H1 (cell line): Measurements from ENCODE around the gene ZSCAN20. TPM values are rescaled to one million over a fixed set of nuclear protein-coding genes. Genes with fewer than 3 reads are reported as not detected.

ENCODE experiments used
- BCL11A ChIP-seq, 2 experiments: IDR thresholded peaks; one replicate each; pipeline ENCODE4 v1.6.1; 2011; ENCODE audit warnings: low read depth in 2 of 2, low read length in 2 of 2, mild to moderate bottlenecking in 2 of 2
- CBX5 ChIP-seq: fragments of 300-800, 300-1000 bp; sonication (generic); IDR thresholded peaks from 2 replicates; pipeline ENCODE4 v1.7.1; 2016; ENCODE audit warnings: antibody characterized with exemption, low read length, low read depth
- CBX8 ChIP-seq: fragments of 300-800, 300-1000 bp; sonication (generic); IDR thresholded peaks from 2 replicates; pipeline ENCODE4 v1.7.1; 2016; ENCODE audit warnings: low read depth, low read length, borderline replicate concordance
- CHD7 ChIP-seq: fragments of 300-600 bp; sonication (generic); IDR thresholded peaks from 2 replicates; pipeline ENCODE4 v1.7.1; 2012; ENCODE audit warnings: low read length, moderate library complexity, mild to moderate bottlenecking, inconsistent platforms; ENCODE audit not compliant: insufficient replicate concordance
- CREB1 ChIP-seq: IDR thresholded peaks from 2 replicates; pipeline ENCODE4 v1.6.1; 2012; ENCODE audit warnings: inconsistent platforms
- CTBP2 ChIP-seq: IDR thresholded peaks from 2 replicates; pipeline ENCODE4 v1.7.0; 2011; ENCODE audit warnings: borderline replicate concordance, mild to moderate bottlenecking, moderate library complexity, mixed read lengths, low read length; ENCODE audit not compliant: insufficient read depth, insufficient read length
- EZH2 ChIP-seq: fragments of 200-600 bp; sonication (generic); IDR thresholded peaks from 2 replicates; pipeline ENCODE4 v1.7.1; 2012; ENCODE audit warnings: low read depth, mild to moderate bottlenecking, moderate library complexity, low read length, inconsistent platforms; ENCODE audit not compliant: severe bottlenecking
- POLR2AphosphoS5 ChIP-seq: IDR thresholded peaks from 2 replicates; pipeline ENCODE4 v1.6.1; 2011; ENCODE audit warnings: low read depth, low read length
- RFX5 ChIP-seq: IDR thresholded peaks from 2 replicates; pipeline ENCODE4 v1.6.1; 2011; ENCODE audit warnings: low read depth, low read length, improper control_type of control experiment, borderline replicate concordance
- SP1 ChIP-seq: IDR thresholded peaks from 2 replicates; pipeline ENCODE4 v1.6.1; 2011; ENCODE audit warnings: low read depth, low read length
- TBP ChIP-seq: IDR thresholded peaks from 2 replicates; pipeline ENCODE4 v1.6.1; 2011; ENCODE audit warnings: low read depth, low read length, improper control_type of control experiment
- TCF12 ChIP-seq: IDR thresholded peaks from 2 replicates; pipeline ENCODE4 v1.6.1; 2011; ENCODE audit warnings: low read depth, mild to moderate bottlenecking, low read length
- YY1 ChIP-seq: IDR thresholded peaks from 2 replicates; pipeline ENCODE4 v1.6.1; 2011; ENCODE audit warnings: low read depth, mild to moderate bottlenecking, low read length
- polyA plus RNA-seq, 7 experiments: library from polyadenylated mRNA; depleted of rRNA in 3 of 7; stranded (reverse) in 5 of 7; unstranded in 2 of 7; fragments of >200 nt in 5 of 7; fragments of 200-250 nt in 2 of 7; gene quantifications; 1 replicate in 5 of 7; 2 replicates in 1 of 7; 4 replicates in 1 of 7; pipeline versions ENCODE4 v1.2.1 to v1.2.3, GENCODE V29; 2011 to 2013; ENCODE audit warnings: missing spikeins in 2 of 7, mixed read lengths in 2 of 7
- total RNA-seq: library from RNA; stranded (reverse); fragmentation: NEBNext Ultra II Directional; extraction: Animal tissue kit (Norgen Biotek cat#: 25700); gene quantifications from 2 replicates; pipeline ENCODE4 v1.2.1, GENCODE V29; 2021

ZSCAN20 gene
- total and polyA plus RNA-seq, 2 of the 8 experiments (the other 6 are each of a cell fraction or from before 2014, with no cell fraction given): 0.70 to 3.4 TPM

DNA sequence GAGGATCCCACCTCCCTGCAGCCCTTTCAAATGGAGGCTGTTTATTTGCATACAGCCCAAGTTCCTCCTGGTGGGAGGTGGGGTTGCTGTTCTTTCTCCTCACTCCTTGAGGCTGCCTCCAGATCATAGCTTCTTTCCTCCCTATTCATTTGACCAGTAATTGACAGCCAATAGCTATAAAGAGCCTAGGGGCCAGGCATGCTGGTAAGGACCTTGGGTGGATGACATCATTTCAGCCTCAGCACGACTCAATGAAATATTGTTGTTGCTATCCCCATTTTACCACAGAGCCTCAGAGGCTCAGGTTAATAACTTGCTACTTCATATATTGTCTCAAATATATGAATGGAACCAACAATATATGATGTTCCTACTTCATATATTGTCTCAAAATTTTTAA lies 31.1 kb downstream of the ZSCAN20 start (continued):
- TF ChIP-seq CHD7: no peak
- no peak for TF ChIP-seq CTBP2
- no peak for TF ChIP-seq YY1
- TF ChIP-seq BCL11A (IDR thresholded peaks at IDR 0.05; ENCODE audit: low read depth in 2 of 2, low read length in 2 of 2): no peak
- no peak for TF ChIP-seq CBX8
- no peak for TF ChIP-seq CBX5
- no peak for TF ChIP-seq POLR2AphosphoS5
- TF ChIP-seq RFX5: no peak
- no peak for TF ChIP-seq EZH2
- no peak for TF ChIP-seq TBP
- TF ChIP-seq SP1: no peak
- TF ChIP-seq CREB1: no peak
- no peak for TF ChIP-seq TCF12
